ENCODE results near the gene GSN. TPM values are rescaled to one million over a fixed set of nuclear protein-coding genes. Genes with fewer than 3 reads are reported as not detected.

Gene GSN
- total RNA-seq, 1 donor = 253 TPM

DNA sequence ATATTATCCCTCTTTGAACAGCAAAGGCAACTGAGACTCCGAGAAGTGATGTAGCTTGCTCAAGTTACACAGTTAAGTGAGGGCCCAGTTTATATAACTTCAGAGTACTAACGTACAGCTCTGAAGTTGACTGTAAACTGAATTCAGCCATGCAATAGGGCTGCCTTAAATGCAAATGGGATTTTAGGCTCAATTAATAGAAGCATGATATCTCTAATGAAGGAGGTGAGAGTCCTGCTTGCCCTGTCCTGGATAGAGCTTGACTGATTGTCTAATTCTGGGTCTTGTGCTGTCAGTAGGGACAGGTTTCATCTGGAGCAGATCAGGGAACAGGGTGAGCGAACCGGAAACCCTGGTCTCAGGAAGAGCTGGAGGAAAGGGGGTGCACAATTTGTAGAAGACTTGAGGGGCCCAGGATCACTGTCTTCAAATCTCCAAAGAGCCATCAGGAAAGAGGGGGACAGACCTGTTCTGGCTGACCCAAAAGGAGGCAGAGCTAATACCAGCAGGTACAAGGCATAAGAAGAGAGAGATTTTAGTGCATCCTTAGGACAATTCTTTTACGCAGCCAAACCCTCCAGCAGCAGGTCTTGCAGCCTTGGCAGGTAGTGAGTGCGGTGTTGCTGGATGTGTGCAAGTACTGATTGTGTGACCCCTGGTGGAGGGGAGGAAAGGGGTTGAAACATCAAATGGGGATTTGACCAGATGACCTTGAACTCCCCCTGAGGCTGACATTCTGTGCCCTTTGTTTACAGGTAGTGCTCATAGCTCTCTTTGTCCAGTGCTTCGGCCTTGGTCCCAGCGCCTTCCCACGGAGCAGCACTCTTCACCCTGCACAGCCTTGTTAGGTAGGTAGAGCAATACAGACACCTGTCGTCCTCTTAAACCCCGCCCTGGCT, 13.0 kb downstream of the GSN start:
- TF ChIP-seq, protein P1, sequence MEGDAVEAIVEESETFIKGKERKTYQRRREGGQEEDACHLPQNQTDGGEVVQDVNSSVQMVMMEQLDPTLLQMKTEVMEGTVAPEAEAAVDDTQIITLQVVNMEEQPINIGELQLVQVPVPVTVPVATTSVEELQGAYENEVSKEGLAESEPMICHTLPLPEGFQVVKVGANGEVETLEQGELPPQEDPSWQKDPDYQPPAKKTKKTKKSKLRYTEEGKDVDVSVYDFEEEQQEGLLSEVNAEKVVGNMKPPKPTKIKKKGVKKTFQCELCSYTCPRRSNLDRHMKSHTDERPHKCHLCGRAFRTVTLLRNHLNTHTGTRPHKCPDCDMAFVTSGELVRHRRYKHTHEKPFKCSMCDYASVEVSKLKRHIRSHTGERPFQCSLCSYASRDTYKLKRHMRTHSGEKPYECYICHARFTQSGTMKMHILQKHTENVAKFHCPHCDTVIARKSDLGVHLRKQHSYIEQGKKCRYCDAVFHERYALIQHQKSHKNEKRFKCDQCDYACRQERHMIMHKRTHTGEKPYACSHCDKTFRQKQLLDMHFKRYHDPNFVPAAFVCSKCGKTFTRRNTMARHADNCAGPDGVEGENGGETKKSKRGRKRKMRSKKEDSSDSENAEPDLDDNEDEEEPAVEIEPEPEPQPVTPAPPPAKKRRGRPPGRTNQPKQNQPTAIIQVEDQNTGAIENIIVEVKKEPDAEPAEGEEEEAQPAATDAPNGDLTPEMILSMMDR (IDR thresholded peaks at IDR 0.05; ENCODE audit: insufficient read depth, low read length) = no peak
- DNase-seq (ENCODE audit: low read depth) = no peak
- no peak overlapping the region for H3K4me3 ChIP-seq (ENCODE audit: low read depth, low read length)

DNA sequence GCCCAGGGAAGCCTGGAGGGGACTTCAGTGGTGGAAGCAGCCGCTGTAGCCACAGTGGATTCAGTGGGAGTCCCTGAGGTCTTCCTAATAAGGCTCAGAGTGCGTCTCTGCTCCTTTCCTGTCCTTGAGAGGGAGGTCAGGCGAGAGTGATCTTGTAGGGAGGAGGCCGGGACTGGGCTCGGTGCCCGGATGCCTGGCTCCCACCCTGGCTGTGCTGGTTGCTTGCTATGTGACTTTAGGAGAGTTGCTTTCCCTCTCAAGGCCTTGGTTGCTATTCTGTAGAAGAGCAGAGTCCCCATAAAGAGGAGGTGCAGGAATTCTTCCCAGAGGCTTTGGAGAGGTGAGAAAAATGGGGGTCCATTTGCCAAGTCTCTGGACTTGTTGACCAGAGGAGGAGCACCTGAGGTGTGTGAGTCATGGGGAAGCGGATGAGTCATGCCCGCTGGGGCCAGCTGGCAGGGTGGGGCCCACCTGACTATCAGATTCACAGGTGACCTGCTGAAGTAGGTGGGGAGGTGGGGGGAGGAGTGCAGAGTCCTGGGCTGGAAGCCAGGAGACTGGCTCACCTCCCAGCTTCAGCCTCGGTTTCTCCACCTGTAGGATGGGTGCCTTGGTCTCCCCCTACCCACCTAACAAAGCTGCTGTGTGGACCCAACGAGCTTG, 13.8 kb downstream of the GSN start:
- DNase-seq (ENCODE audit: low read depth) = peak; percentile 73
- H3K4me3 ChIP-seq (ENCODE audit: low read depth, low read length) = no peak overlapping the region
- TF ChIP-seq, protein P1 (IDR thresholded peaks at IDR 0.05; ENCODE audit: insufficient read depth, low read length) = peak; percentile 18

DNA sequence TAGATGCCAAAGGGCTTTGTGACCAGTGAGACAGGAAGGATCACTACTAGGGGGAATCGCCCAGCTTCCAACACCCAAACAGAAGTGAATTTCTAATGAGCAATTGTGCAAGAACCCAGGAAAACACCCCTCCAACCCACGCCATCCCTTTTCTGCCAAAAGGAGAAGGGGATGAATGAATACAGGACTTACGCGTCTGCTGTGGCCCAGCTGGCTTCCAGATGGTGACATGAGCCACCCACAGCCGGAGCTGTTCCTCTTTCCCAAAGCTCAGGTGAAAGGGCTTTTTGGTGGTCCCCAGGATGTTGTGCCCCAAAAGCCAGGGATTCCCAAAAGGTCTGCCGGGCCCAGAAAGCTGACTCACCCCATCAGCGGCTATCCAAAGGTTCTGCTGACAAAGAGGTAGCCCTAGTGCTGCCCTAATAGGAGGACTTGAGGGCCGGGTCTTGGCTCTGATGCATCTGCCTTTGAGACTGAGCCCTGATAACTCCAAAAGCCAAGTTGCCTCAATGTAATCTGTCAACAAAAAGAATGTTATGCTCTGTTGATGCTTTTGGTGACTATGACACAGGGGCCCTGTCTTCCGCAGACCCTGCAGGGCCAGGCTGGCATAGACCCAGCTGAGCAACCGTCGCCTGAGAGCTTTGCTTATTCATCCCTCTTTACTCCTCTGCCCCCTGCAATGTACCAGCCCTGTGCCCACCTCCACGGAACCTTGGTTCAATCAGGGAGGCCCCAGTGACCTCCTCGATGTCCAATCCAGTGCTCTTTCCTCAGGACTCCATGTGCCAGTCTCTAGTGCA, 14.5 kb downstream of the GSN start:
- no peak overlapping the region for H3K4me3 ChIP-seq (ENCODE audit: low read depth, low read length)
- TF ChIP-seq, protein P1 (IDR thresholded peaks at IDR 0.05; ENCODE audit: insufficient read depth, low read length) = no peak
- DNase-seq (ENCODE audit: low read depth) = peak; percentile 86

DNA sequence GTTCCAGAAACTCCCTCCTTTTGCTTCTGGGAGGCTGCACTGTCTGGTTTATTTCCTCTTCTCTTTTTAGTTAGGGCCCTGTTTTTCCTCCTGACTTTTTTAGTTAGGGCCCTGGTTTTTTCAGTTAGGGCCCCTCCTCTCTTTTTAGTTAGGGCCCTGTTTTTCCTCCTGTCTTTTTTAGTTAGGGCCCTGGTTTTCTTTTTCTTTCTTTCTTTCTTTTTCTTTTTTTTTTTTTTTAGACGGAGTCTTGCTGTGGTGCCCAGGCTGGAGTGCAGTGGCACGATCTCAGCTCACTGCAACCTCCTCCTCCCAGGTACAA, 15.1 kb downstream of the GSN start:
- no peak for DNase-seq (ENCODE audit: low read depth)
- H3K4me3 ChIP-seq (ENCODE audit: low read depth, low read length) = no peak overlapping the region
- TF ChIP-seq, protein P1 (IDR thresholded peaks at IDR 0.05; ENCODE audit: insufficient read depth, low read length) = no peak

DNA sequence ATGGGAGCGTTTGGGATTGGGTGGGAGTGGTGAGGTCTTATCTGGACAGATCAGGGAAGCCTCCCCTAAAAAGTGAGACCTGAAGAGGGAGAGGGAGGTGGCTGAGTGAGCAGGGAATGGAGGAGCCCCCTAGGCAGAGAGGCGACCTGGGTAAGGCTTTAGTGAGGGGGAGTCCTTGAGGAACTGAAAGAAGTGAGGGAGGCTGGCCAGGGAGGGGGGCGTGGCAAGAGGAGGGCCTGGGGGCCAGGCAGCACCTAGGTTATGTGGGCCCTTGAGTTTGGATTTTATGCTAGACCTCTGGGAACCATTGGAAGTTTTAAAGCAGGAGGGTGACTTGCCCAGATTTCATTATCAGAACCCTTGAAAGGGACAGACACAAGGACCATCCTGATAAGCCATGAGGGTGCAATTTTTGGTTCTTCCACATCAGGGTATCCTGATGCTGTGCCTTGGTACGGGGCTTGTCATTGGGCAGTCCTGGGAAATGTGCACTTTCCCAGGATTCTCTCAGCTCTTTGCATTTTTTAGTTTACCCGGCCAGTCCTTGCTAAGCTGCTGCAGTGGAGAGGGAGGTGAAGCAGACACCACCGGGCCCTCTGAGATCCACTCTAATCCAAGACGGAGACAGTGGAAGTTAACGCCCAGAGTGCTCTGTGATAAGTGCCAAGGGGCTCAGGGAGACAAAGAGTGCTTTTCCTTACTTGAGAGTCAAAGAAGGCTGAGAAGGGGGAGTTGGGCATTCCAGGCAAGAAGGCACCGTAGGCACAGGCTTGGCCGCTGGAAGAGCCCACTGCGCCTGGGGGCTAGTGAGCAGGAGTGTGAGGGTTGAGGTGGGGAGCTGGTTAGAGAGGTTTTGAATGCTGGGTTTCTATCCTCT, 16.1 kb downstream of the GSN start:
- DNase-seq (ENCODE audit: low read depth) = no peak
- H3K4me3 ChIP-seq (ENCODE audit: low read depth, low read length) = no peak overlapping the region

More for the DNA sequence above, 16.1 kb downstream of the GSN start:
- TF ChIP-seq, protein P1 (IDR thresholded peaks at IDR 0.05; ENCODE audit: insufficient read depth, low read length) = no peak

Measured in fibroblast of the aortic adventitia (primary cell).